ENCODE results near the gene HOXD9. TPM values are rescaled to one million over a fixed set of nuclear protein-coding genes. Genes with fewer than 3 reads are reported as not detected.

The HOXD9 gene
- total and polyA plus RNA-seq, 5 donors from 2014 or later = not detected

DNA sequence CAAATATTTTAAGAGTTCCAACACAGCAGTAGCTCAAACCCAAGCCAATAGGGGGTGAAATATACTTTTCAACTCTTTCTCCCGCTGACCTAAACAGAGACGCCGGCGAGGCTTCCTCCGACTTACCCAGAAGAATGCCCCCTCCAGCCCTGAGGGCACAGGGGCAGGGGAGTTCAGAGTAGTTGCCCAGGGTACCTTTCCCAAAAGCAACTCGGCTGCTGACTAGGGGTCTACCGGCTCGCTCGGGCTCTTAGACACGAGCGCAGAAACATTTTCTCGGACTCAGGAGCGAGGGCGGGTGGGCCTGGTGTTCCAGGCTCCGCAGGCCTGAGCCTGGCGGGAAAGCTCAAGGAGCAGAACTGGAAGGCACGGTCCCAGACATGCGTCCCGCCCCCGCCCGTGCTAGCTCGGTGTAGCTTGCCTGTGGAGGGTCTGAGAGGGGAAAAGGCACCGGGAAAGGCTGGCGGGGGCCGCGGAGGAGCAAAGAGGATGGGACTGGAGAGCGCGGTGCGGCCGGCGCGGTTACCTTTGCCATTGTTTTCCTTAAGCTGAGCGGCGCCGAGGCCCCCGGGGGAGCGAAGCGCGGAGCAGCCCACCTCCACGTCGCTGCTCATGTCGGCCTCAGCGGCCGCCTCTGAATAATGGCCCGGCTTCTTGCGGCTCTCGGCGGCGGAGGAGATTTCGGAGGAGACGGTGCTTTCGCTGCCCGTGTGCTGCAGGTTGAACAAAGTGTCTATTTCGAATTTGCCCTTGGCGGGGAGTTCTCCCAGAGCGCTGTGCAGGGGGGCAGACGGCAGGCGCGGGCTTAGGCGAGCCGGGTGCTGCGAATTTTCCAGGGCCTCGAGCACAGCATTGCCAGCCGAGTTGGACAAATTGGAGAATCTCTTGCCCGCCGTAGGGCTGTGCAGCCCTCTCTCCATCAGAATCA, 39.4 kb upstream of the HOXD9 start:
- peaks cover 0 to 45% (median 8%) of the 10 kb centered on the region in 7 donors for H3K9me3 Mint-ChIP-seq
- ATAC-seq (ENCODE audit: low read depth in 2 of 2) = no peak
- peak overlapping the region; percentile 48 to 87 (median 66) for H3K4me3 Mint-ChIP-seq

DNA sequence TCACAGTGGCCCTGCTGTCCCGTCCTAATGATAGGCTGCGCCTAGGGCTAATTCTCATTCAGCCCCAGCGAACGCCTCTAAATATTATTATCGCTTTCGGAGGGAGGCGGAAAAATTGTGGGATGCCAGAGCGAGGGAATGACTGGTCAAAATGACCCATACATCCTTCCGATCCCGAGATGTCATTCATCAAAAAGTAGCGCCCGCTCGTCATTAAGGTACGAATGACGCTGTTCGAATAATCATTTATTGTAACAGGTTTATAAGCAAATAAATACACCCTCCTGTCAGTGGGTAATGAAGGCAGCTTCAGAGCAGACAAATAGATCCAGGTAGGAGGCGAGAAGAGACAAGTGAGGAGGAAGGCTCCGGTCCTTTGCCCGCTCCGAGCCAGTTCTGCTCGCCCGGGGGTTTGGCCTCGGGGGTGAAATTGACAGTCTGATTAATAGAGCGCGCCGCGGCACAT, 38.7 kb upstream of the HOXD9 start, which contains the start of gene EVX2:
Gene EVX2 (minus strand): TSS at position 167 of the 466 bp plus-strand sequence. CDS start 186 bp downstream, outside the sequence.
- peaks cover 4% of the 10 kb centered on the region for H3K36me3 Mint-ChIP-seq
- ATAC-seq (ENCODE audit: low read depth in 2 of 2) (no peak), DNase-seq (no peak)
- Histone ChIP-seq H3K4me1 (ENCODE audit: control insufficient read depth, insufficient read depth, low read length, poor library complexity, severe bottlenecking) (peaks cover 13% of the 10 kb centered on the region), H3K27me3 (ENCODE audit: control insufficient read depth, insufficient read depth, low read length) (peaks cover 54% of the 10 kb centered on the region), H3K36me3 (ENCODE audit: control insufficient read depth, insufficient read depth, low read length) (no peaks in the 10 kb centered on the region), H3K4me3 (ENCODE audit: low read depth, low read length) (no peak within 1 kb of the TSS), H3K9me3 (ENCODE audit: control insufficient read depth in 2 of 2, low read length in 2 of 2) (peaks cover 14 to 80% of the 10 kb centered on the region in 2 experiments), H3K27ac (ENCODE audit: insufficient read depth, low read length, poor library complexity, severe bottlenecking) (no peak within 1 kb of the TSS)
- H3K4me3 Mint-ChIP-seq = peak within 1 kb of the TSS; percentile 61 to 87 (median 74)
- H3K27ac Mint-ChIP-seq = peak within 1 kb of the TSS; percentile 49 to 81 (median 62)
- H3K9me3 Mint-ChIP-seq = peaks cover 0 to 46% (median under 1%) of the 10 kb centered on the region in 7 donors
- peaks cover 6 to 26% (median 12%) of the 10 kb centered on the region in 4 donors for H3K4me1 Mint-ChIP-seq
- H3K27me3 Mint-ChIP-seq = peaks cover 91% of the 10 kb centered on the region

More for the DNA sequence above, 39.4 kb upstream of the HOXD9 start:
- DNase-seq = no peak
- H3K4me1 ChIP-seq (ENCODE audit: control insufficient read depth, insufficient read depth, low read length, poor library complexity, severe bottlenecking) = peaks cover 13% of the 10 kb centered on the region
- H3K4me1 Mint-ChIP-seq = peaks cover 4 to 22% (median 16%) of the 10 kb centered on the region in 4 donors
- H3K36me3 ChIP-seq (ENCODE audit: control insufficient read depth, insufficient read depth, low read length) = no peaks in the 10 kb centered on the region
- H3K9me3 ChIP-seq (ENCODE audit: control insufficient read depth in 2 of 2, low read length in 2 of 2) = peaks cover 15 to 82% of the 10 kb centered on the region in 2 experiments
- no peak overlapping the region for H3K27ac ChIP-seq (ENCODE audit: insufficient read depth, low read length, poor library complexity, severe bottlenecking)
- peak overlapping the region; percentile 20 to 81 (median 62) for H3K27ac Mint-ChIP-seq
- H3K27me3 Mint-ChIP-seq = peaks cover 91% of the 10 kb centered on the region
- peaks cover 57% of the 10 kb centered on the region for H3K27me3 ChIP-seq (ENCODE audit: control insufficient read depth, insufficient read depth, low read length)
- H3K4me3 ChIP-seq (ENCODE audit: low read depth, low read length) = no peak overlapping the region
- H3K36me3 Mint-ChIP-seq = peaks cover 4% of the 10 kb centered on the region

DNA sequence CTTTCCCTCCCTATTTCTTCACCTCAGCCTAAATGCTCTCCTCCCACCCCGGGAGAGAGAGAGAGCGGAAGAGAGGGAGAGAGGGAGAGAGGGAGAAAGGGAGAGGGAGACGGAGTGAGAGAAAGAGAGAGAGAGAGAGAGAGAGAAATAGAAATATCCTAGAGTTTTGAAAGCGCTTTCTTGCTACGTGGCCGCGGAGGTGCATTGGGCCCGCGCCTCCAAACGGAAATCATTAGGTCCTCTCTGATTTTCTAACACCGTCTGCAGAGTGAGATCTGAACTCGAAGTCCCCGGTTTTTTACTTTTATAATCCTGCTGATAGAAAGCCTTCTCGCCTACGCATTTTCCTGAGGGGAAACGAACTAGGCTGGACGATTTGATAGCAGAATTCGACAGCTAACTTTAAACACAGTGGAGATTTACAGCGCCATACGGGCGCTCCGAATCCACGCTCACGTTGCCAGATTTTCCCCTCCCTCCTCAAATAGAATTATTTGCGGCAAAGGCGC, 37.9 kb upstream of the HOXD9 start:
- peaks cover 6 to 19% (median 8%) of the 10 kb centered on the region in 4 donors for H3K4me1 Mint-ChIP-seq
- peak overlapping the region in 3 of 4 donors; percentile 61 to 80 (median 68) for H3K4me3 Mint-ChIP-seq
- H3K9me3 Mint-ChIP-seq = peaks cover 0 to 42% (median 0%) of the 10 kb centered on the region in 7 donors
- H3K4me3 ChIP-seq (ENCODE audit: low read depth, low read length) = no peak overlapping the region
- peaks cover 91% of the 10 kb centered on the region for H3K27me3 Mint-ChIP-seq
- H3K27ac ChIP-seq (ENCODE audit: insufficient read depth, low read length, poor library complexity, severe bottlenecking) = no peak overlapping the region
- H3K27ac Mint-ChIP-seq = peak overlapping the region in 1 of 3 donors; percentile 81
- peaks cover 7% of the 10 kb centered on the region for H3K4me1 ChIP-seq (ENCODE audit: control insufficient read depth, insufficient read depth, low read length, poor library complexity, severe bottlenecking)
- H3K9me3 ChIP-seq (ENCODE audit: control insufficient read depth in 2 of 2, low read length in 2 of 2) = peaks cover 11 to 72% of the 10 kb centered on the region in 2 experiments
- peaks cover 7% of the 10 kb centered on the region for H3K36me3 Mint-ChIP-seq
- no peak for ATAC-seq (ENCODE audit: low read depth in 2 of 2)
- peaks cover 57% of the 10 kb centered on the region for H3K27me3 ChIP-seq (ENCODE audit: control insufficient read depth, insufficient read depth, low read length)
- no peaks in the 10 kb centered on the region for H3K36me3 ChIP-seq (ENCODE audit: control insufficient read depth, insufficient read depth, low read length)
- DNase-seq = no peak

DNA sequence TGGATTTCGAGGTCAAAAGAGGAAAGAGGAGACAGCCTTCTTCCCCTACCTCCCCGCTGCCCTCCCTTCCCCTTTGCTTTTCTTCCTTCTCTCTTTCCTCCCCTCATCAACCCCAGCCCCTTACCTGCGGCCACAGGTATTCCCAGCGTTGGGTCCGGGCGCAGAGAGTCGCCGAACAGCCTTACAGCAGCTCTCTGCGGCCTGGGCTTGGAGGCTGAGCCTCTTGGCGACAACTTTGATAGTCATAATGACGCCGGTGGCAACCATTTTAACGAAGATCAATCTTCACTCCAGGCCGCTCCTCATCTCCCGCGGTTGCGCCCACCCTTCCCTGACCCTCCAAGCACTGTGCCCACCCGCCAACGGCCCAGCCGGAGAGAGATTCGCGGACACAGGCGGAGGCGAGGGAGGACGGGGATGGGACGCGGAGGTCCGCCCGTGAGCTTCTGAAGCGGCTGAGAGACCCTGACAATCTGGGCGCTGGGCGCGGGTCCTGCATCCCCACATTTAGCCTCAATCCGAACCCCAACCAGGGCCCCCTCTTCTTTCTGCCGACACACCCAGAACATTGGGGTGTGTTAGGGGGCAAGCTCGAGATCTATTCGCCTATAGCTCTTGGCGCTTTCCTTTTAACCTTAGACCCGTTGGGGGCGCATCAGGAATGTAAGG, 37.3 kb upstream of the HOXD9 start:
- no peak overlapping the region for H3K4me3 ChIP-seq (ENCODE audit: low read depth, low read length)
- H3K27me3 Mint-ChIP-seq = peaks cover 96% of the 10 kb centered on the region
- peaks cover 7% of the 10 kb centered on the region for H3K36me3 Mint-ChIP-seq

DNA sequence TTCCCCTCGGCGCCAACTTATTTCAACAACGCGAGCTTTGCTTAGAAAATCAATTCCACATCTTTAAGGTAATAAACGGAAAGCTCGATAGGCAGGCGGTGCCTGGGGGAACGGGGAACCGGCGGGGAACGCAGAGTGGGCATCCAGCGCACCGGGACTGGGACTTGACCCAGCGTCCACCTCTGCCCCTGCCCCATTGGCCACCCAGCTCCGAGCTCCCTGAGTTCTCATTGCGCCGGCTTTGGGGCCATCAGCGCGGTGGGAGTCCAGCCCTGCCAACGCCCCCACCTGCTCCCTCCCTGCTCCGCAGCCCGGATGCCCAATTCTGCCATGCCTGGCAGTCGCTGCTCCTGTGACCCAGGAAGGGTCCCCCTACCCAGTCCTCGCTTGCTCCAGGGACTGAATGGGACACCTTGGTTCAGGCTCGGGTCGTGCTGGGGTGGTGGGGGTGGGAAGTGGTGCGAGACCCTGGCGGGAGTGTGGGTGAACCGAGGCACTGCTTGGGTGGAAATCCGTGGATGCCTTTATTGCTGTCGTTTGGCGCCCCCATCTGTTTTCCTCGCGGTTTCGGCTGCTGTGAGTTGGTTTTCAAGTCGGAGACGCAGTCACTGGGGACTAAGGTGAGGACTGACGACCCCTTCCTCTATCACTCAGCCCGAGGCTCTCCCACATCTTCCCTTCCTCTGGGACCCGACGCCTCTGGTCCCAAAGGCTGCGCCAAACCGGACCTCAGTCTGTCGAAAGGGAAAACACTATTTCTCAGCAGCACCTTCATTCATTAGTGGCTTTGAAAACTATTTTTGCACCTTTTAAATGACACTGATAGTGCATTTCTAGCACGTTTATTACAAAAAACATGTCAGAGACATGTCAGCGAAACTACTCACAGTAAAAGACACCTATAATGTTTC, 36.4 kb upstream of the HOXD9 start:
- H3K4me3 Mint-ChIP-seq = peak overlapping the region; percentile 46 to 82 (median 58)
- H3K9me3 Mint-ChIP-seq = peaks cover 0 to 38% (median 0%) of the 10 kb centered on the region in 7 donors
- peaks cover 6 to 17% (median 9%) of the 10 kb centered on the region in 4 donors for H3K4me1 Mint-ChIP-seq
- H3K27me3 Mint-ChIP-seq = peaks cover 99% of the 10 kb centered on the region
- Histone ChIP-seq H3K9me3 (ENCODE audit: control insufficient read depth in 2 of 2, low read length in 2 of 2) (peaks cover 9 to 68% of the 10 kb centered on the region in 2 experiments), H3K36me3 (ENCODE audit: control insufficient read depth, insufficient read depth, low read length) (no peaks in the 10 kb centered on the region), H3K27ac (ENCODE audit: insufficient read depth, low read length, poor library complexity, severe bottlenecking) (no peak overlapping the region), H3K27me3 (ENCODE audit: control insufficient read depth, insufficient read depth, low read length) (peaks cover 65% of the 10 kb centered on the region), H3K4me3 (ENCODE audit: low read depth, low read length) (no peak overlapping the region), H3K4me1 (ENCODE audit: control insufficient read depth, insufficient read depth, low read length, poor library complexity, severe bottlenecking) (no peaks in the 10 kb centered on the region)
- peak overlapping the region in 2 of 3 donors; percentile 62 to 69 for H3K27ac Mint-ChIP-seq
- peak in 1 of 3 donors; percentile 41 for DNase-seq
- ATAC-seq (ENCODE audit: low read depth in 2 of 2) = no peak
- peaks cover 10% of the 10 kb centered on the region for H3K36me3 Mint-ChIP-seq

More for the DNA sequence above, 37.3 kb upstream of the HOXD9 start:
- Mint-ChIP-seq H3K4me3 (peak overlapping the region; percentile 8 to 82 (median 74)), H3K9me3 (peaks cover 0 to 42% (median 0%) of the 10 kb centered on the region in 7 donors), H3K27ac (peak overlapping the region in 2 of 3 donors; percentile 69 to 81), H3K4me1 (peaks cover 6 to 19% (median 8%) of the 10 kb centered on the region in 4 donors)
- Histone ChIP-seq H3K27me3 (ENCODE audit: control insufficient read depth, insufficient read depth, low read length) (peaks cover 63% of the 10 kb centered on the region), H3K27ac (ENCODE audit: insufficient read depth, low read length, poor library complexity, severe bottlenecking) (no peak overlapping the region), H3K36me3 (ENCODE audit: control insufficient read depth, insufficient read depth, low read length) (no peaks in the 10 kb centered on the region), H3K9me3 (ENCODE audit: control insufficient read depth in 2 of 2, low read length in 2 of 2) (peaks cover 11 to 76% of the 10 kb centered on the region in 2 experiments), H3K4me1 (ENCODE audit: control insufficient read depth, insufficient read depth, low read length, poor library complexity, severe bottlenecking) (peaks cover 4% of the 10 kb centered on the region)
- ATAC-seq (ENCODE audit: low read depth in 2 of 2) (no peak), DNase-seq (no peak)

DNA sequence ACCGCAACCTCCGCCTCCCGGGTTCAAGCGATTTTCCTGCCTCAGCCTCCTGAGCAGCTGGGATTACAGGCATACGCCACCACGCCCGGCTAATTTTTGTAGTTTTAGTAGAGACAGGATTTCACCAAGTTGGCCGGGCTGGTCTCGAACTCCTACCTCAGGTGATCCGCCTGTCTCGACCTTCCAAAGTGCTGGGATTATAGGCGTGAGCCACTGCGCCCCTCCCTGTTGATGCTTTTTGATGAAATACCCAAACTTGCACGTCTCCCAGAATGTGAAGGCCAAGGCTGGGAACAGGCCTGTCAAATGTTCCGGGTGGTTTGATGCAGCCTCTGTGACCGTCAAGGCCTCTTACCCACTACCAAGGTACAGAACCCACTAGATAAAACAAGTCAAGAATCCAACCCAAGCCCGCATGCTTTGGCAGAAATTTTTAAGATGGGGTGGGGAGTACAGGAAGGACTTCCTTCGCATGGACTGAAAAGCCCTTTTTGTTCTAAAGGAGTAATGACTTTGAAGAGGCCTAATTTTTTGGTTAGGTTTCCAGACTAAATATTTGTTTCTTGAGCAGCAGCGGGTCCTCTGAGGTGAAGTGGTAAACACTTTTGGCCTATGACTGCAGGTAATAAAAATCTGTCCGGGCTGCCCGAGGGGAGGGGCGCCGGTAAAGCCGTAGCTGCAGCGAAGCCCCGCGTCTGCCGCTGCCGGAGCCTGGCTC, 35.0 kb upstream of the HOXD9 start:
- H3K4me3 Mint-ChIP-seq = peak overlapping the region in 3 of 4 donors; percentile 36 to 77 (median 43)
- peaks cover 6 to 22% (median 10%) of the 10 kb centered on the region in 4 donors for H3K4me1 Mint-ChIP-seq

More for the DNA sequence above, 35.0 kb upstream of the HOXD9 start:
- peaks cover 4 to 55% of the 10 kb centered on the region in 2 experiments for H3K9me3 ChIP-seq (ENCODE audit: control insufficient read depth in 2 of 2, low read length in 2 of 2)
- H3K9me3 Mint-ChIP-seq = peaks cover 0 to 37% (median 0%) of the 10 kb centered on the region in 7 donors
- H3K36me3 ChIP-seq (ENCODE audit: control insufficient read depth, insufficient read depth, low read length) = no peaks in the 10 kb centered on the region
- no peak for ATAC-seq (ENCODE audit: low read depth in 2 of 2)
- peaks cover 4% of the 10 kb centered on the region for H3K4me1 ChIP-seq (ENCODE audit: control insufficient read depth, insufficient read depth, low read length, poor library complexity, severe bottlenecking)
- no peak overlapping the region for H3K27ac ChIP-seq (ENCODE audit: insufficient read depth, low read length, poor library complexity, severe bottlenecking)
- no peak overlapping the region for H3K27ac Mint-ChIP-seq
- peaks cover 67% of the 10 kb centered on the region for H3K27me3 ChIP-seq (ENCODE audit: control insufficient read depth, insufficient read depth, low read length)
- H3K27me3 Mint-ChIP-seq = peaks cover 97% of the 10 kb centered on the region
- H3K4me3 ChIP-seq (ENCODE audit: low read depth, low read length) = no peak overlapping the region
- H3K36me3 Mint-ChIP-seq = peaks cover 16% of the 10 kb centered on the region
- no peak for DNase-seq
